Right kidney (tissue), 1 donor: ENCODE data around the gene ANXA11.

ENCODE experiments used
- DNase-seq: peaks from one replicate; pipeline ENCODE4 v3.0.0-alpha.2; 2016

Gene ANXA11

GRCh38 chr10:80104066-80104926 lies 101.0 kb downstream of the ANXA11 start:
- no peak for DNase-seq
